Kidney capillary endothelial cell (primary cell): ENCODE results near the gene CGB3.

Experiments
- DNase-seq: peaks from one replicate; pipeline ENCODE4 v3.0.0-alpha.2; 2018; ENCODE audit warnings: low spot score

The CGB3 gene

GRCh38 chr19:48988286-48988685 lies 35.8 kb downstream of the CGB3 start:
- DNase-seq, result no peak

GRCh38 chr19:48987323-48987722 lies 36.8 kb downstream of the CGB3 start:
- no peak for DNase-seq

- DNase-seq, result no peak
Observed at GRCh38 chr19:48986211-48986610, 37.9 kb downstream of the CGB3 start.

DNA sequence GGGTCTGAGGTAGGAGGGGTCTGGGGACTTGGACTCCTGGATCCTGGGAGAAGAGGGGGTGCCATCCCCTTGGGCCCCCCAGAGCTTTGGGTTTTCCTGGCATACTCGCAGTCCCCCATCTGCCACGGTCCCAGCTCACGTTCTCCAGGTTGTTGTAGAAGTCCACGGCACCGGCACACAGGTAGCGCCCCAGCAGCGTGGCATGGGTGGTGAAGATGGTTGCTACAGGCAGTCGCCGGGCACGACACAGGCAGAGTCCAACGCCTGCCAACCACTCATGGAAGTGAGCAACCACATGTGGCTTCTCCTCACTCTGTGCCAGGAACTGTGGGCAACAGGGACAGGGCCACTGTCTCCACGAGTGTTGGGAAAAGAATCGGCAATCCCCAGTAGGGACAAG lies 38.4 kb downstream of the CGB3 start:
- DNase-seq, result no peak

DNA sequence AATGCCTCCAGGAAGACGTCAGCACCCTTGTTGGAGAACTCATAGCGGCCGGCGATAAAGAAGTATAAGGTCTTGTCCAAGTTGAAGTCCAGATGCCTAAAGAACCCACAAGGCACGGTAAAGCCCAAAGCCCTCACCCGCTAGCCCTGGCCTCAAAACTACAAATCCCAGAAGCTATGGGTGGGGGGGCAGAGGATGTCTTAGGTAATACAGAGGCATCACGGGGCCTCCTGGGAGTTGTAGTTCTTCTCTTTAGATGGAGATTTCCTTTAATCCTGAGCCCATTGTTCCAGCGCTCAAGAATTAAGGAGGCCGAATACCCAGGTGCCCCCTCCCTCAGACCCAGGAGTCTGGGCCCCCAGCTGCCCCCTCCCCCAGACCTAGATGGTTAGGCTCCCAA lies 41.9 kb downstream of the CGB3 start:
- no peak for DNase-seq

DNA sequence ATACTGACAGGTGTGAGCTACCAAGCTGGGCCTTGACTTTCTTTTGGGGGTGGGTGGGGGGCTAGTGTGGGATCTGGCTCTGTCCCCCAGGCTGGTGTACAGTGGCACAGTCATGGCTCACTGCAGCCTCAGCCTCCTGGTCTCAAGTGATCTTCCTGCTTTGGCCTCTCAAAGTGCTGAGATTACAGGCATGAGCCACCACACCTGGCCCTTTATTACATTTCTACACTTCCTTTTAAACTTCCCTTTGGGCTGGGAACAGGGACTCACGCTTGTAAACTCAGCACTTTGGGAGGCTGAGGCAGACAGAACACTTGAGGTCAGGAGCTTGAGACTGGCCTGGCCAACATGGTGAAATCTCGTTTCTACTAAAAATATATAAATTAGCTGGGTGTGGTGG lies 47.1 kb downstream of the CGB3 start:
- no peak for DNase-seq

GRCh38 chr19:48975947-48976847 lies 47.9 kb downstream of the CGB3 start:
- DNase-seq, result no peak
